ENCODE results near the gene PRKX.

DNA sequence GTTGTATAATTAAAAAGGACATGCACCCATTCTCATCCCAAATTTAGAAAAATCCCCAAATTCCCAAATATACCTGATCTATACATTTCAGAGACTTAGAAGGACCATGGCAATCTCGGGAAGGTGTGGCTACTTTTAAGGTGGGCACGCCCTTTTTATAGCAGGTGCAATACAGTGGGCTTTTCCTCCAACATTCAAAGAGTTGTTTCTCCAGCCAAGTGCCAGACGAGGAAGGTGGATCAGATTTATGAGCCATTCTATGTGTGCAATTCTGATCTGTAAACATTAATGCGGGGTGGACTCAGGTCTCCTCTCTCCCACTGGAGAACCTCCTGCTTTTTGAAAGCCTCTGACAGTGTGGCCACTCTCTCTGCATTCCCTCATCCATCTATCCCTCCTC, 33.8 kb downstream of the PRKX start:
- TF ChIP-seq, protein P1, sequence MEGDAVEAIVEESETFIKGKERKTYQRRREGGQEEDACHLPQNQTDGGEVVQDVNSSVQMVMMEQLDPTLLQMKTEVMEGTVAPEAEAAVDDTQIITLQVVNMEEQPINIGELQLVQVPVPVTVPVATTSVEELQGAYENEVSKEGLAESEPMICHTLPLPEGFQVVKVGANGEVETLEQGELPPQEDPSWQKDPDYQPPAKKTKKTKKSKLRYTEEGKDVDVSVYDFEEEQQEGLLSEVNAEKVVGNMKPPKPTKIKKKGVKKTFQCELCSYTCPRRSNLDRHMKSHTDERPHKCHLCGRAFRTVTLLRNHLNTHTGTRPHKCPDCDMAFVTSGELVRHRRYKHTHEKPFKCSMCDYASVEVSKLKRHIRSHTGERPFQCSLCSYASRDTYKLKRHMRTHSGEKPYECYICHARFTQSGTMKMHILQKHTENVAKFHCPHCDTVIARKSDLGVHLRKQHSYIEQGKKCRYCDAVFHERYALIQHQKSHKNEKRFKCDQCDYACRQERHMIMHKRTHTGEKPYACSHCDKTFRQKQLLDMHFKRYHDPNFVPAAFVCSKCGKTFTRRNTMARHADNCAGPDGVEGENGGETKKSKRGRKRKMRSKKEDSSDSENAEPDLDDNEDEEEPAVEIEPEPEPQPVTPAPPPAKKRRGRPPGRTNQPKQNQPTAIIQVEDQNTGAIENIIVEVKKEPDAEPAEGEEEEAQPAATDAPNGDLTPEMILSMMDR (IDR thresholded peaks at IDR 0.05; ENCODE audit: borderline replicate concordance, extremely low read depth, low read length, poor library complexity, severe bottlenecking) = no peak
- no peak for TF ChIP-seq EZH2 (IDR thresholded peaks at IDR 0.05; ENCODE audit: borderline replicate concordance, low read depth, low read length, severe bottlenecking)
